Umbilical cord (tissue), 2 donors: ENCODE measurements around the gene DNAJA3. TPM values are rescaled to one million over a fixed set of nuclear protein-coding genes. Genes with fewer than 3 reads are reported as not detected.

Experiments used
- DNase-seq: peaks from one replicate; pipeline ENCODE4 v3.0.0-alpha.2; 2015; ENCODE audit warnings: low spot score
- total RNA-seq: library from RNA; depleted of rRNA; stranded (reverse); fragments of >200 nt; gene quantifications from one replicate; pipeline ENCODE4 v1.2.3, GENCODE V29; 2014; ENCODE audit warnings: low replicate concordance; ENCODE audit not compliant: insufficient read depth

The DNAJA3 gene
- total RNA-seq, 1 donor from 2014 or later, result 17.1 TPM

- no peak for DNase-seq
Measured at GRCh38 chr16:4404967-4405696, 20.5 kb upstream of the DNAJA3 start.

GRCh38 chr16:4407543-4408322 is 17.9 kb upstream of the DNAJA3 start:
- DNase-seq, result no peak

GRCh38 chr16:4408323-4408690 is 17.4 kb upstream of the DNAJA3 start:
- DNase-seq, result no peak

GRCh38 chr16:4409081-4409932 is 16.4 kb upstream of the DNAJA3 start:
- DNase-seq, result no peak

GRCh38 chr16:4410335-4411075 is 15.2 kb upstream of the DNAJA3 start:
- DNase-seq, result peak; percentile 47

- no peak for DNase-seq
Measured at GRCh38 chr16:4411684-4412083, 14.0 kb upstream of the DNAJA3 start.

GRCh38 chr16:4412159-4412558 is 13.5 kb upstream of the DNAJA3 start:
- no peak for DNase-seq

- DNase-seq, result no peak
Measured at GRCh38 chr16:4412854-4413253, 12.8 kb upstream of the DNAJA3 start.

GRCh38 chr16:4414187-4414917 is 11.3 kb upstream of the DNAJA3 start:
- DNase-seq, result no peak

GRCh38 chr16:4415538-4416199 is 10.0 kb upstream of the DNAJA3 start:
- DNase-seq, result peak; percentile 55

- peak; percentile 95 for DNase-seq
Measured at GRCh38 chr16:4416200-4417032, 9.3 kb upstream of the DNAJA3 start, which contains the start of gene CORO7. Gene CORO7, minus strand, starts transcription at chr16:4416596. Its CDS starts 78 bp downstream, at chr16:4416518.

- DNase-seq, result no peak
Measured at GRCh38 chr16:4419402-4419959, 6.2 kb upstream of the DNAJA3 start.

- no peak for DNase-seq
Measured at GRCh38 chr16:4420505-4421105, 5.1 kb upstream of the DNAJA3 start.

GRCh38 chr16:4426021-4426684 is 485 bp downstream of the DNAJA3 start:
- DNase-seq, result no peak

- no peak for DNase-seq
Measured at GRCh38 chr16:4426722-4427372, 1.2 kb downstream of the DNAJA3 start.

- DNase-seq, result no peak
Measured at GRCh38 chr16:4428500-4428899, 2.8 kb downstream of the DNAJA3 start.

- DNase-seq, result no peak
Measured at GRCh38 chr16:4431023-4431422, 5.4 kb downstream of the DNAJA3 start.
